SK-N-SH treated with all-trans-retinoic acid at 6 μM for 48 hours (cell line): ENCODE data around the gene KLK4.

Source experiments
- ATAC-seq: fragments of 200-7000 bp; cut with Tn5 transposase; 3 replicates; pipeline ENCODE4 v1.9.1; 2020; ENCODE audit warnings: mild to moderate bottlenecking, moderate library complexity
- ARNTL ChIP-seq: fragments of 450-650 bp; formaldehyde crosslinking; IDR thresholded peaks from 2 replicates; pipeline ENCODE4 v1.5.0; 2020; ENCODE audit warnings: low read depth, mild to moderate bottlenecking, moderate library complexity, borderline replicate concordance
- BACH2 ChIP-seq: fragments of 250-450 bp; sonication (Bioruptor Pico); IDR thresholded peaks from 2 replicates; pipeline ENCODE4 v1.9.0; 2021; ENCODE audit warnings: mild to moderate bottlenecking, borderline replicate concordance
- CREB5 ChIP-seq: fragments of 250-450 bp; sonication (Bioruptor Pico); IDR thresholded peaks from 2 replicates; pipeline ENCODE4 v1.5.1; 2020; ENCODE audit warnings: low read depth, mild to moderate bottlenecking, moderate library complexity
- CSDC2 ChIP-seq: fragments of 250-450 bp; sonication (Bioruptor Pico); IDR thresholded peaks from 2 replicates; pipeline ENCODE4 v1.5.0; 2020; ENCODE audit warnings: mild to moderate bottlenecking, moderate library complexity
- CSRNP3 ChIP-seq: fragments of 250-450 bp; sonication (Bioruptor Pico); IDR thresholded peaks from 2 replicates; pipeline ENCODE4 v1.5.1; 2021; ENCODE audit warnings: mild to moderate bottlenecking, moderate library complexity
- GLIS3 ChIP-seq: fragments of 250-450 bp; sonication (Bioruptor Pico); IDR thresholded peaks from 2 replicates; pipeline ENCODE4 v1.5.0; 2020; ENCODE audit warnings: mild to moderate bottlenecking, moderate library complexity
- ISL1 ChIP-seq: fragments of 250-450 bp; sonication (Bioruptor Pico); IDR thresholded peaks from 2 replicates; pipeline ENCODE4 v2.1.2; 2022; ENCODE audit warnings: mild to moderate bottlenecking, moderate library complexity
- OSR1 ChIP-seq: fragments of 250-450 bp; sonication (Bioruptor Pico); IDR thresholded peaks from 2 replicates; pipeline ENCODE4 v1.8.0; 2022; ENCODE audit warnings: moderate library complexity, mild to moderate bottlenecking, inconsistent platforms
- PATZ1 ChIP-seq: fragments of 250-450 bp; sonication (Bioruptor Pico); IDR thresholded peaks from 2 replicates; pipeline ENCODE4 v1.8.0; 2020; ENCODE audit warnings: mild to moderate bottlenecking, moderate library complexity, borderline replicate concordance
- RARB ChIP-seq: fragments of 250-450 bp; sonication (Bioruptor Pico); IDR thresholded peaks from 2 replicates; pipeline ENCODE4 v1.8.0; 2021; ENCODE audit warnings: mild to moderate bottlenecking, moderate library complexity
- SNAI2 ChIP-seq: fragments of 250-450 bp; sonication (Bioruptor Pico); IDR thresholded peaks from 2 replicates; pipeline ENCODE4 v1.5.0; 2020; ENCODE audit warnings: mild to moderate bottlenecking, moderate library complexity
- TOX ChIP-seq: fragments of 250-450 bp; sonication (Bioruptor Pico); IDR thresholded peaks from 2 replicates; pipeline ENCODE4 v1.8.0; 2021; ENCODE audit warnings: mild to moderate bottlenecking, moderate library complexity, borderline replicate concordance
- TSHZ2 ChIP-seq: fragments of 250-450 bp; sonication (Bioruptor Pico); IDR thresholded peaks from 2 replicates; pipeline ENCODE4 v1.5.0; 2020; ENCODE audit warnings: mild to moderate bottlenecking, moderate library complexity
- ZC3H10 ChIP-seq: fragments of 250-450 bp; sonication (Bioruptor Pico); IDR thresholded peaks from 2 replicates; pipeline ENCODE4 v1.5.1; 2021; ENCODE audit warnings: mild to moderate bottlenecking, moderate library complexity
- ZFP3 ChIP-seq: fragments of 250-450 bp; sonication (Bioruptor Pico); IDR thresholded peaks from 2 replicates; pipeline ENCODE4 v1.5.0; 2020; ENCODE audit warnings: mild to moderate bottlenecking, moderate library complexity
- ZNF565 ChIP-seq: fragments of 450-650 bp; formaldehyde crosslinking; conservative IDR thresholded peaks from 2 replicates; pipeline ENCODE4 v1.5.0; 2020; ENCODE audit warnings: low read depth, mild to moderate bottlenecking, moderate library complexity
- ZNF70 ChIP-seq: fragments of 450-650 bp; formaldehyde crosslinking; IDR thresholded peaks from 2 replicates; pipeline ENCODE4 v1.5.0; 2020; ENCODE audit warnings: mild to moderate bottlenecking, moderate library complexity
- ZNF8 ChIP-seq: fragments of 450-650 bp; formaldehyde crosslinking; IDR thresholded peaks from 2 replicates; pipeline ENCODE4 v1.5.0; 2020; ENCODE audit warnings: mild to moderate bottlenecking, moderate library complexity
- TF ChIP-seq, protein P1 (sequence below): fragments of 250-450 bp; sonication (Bioruptor Pico); IDR thresholded peaks from 2 replicates; pipeline ENCODE4 v1.8.0; 2021; ENCODE audit warnings: low read depth, mild to moderate bottlenecking, moderate library complexity, borderline replicate concordance

KLK4 gene

DNA sequence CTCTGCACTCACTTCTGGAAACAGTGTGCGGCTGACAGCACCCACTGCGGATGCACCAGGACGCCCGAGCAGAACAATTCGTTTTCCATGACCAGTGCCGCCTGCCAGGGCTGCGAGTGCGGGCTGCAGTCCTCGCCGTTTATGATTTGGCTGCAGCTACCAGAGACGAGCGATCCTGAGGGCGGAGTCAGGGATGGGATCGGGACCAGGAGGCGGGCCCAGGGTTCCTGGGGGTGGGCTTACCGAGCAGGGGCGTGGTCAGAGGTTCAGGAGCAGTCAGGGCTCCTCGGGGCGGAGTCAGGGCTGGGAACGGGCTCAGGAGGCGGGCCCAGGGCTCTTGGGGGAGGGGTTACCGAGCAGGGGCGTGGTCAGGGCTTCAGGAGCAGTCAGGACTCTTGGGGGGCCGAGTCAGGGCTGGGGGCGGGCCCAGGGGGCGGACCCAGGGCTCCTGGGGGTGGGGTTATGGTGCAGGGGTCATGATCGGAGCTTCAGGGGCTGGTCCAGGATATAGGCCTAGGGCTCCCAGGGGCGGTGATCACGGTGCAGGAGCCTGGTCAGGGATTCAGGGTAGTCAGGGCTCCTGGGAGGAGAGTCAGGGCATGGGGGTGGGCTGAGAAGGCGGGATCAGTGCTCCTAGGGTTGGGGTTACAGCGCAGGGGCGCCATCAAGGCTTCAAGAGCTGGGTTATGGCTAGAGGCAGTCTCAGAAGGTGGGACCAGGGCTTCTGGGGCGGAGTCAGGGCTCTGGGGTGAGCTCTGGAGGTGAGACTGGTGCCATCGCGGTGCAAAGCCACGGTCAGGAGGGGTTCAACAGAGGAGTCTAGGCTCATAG is 1.7 kb downstream of the KLK4 start:
- no peak for TF ChIP-seq PATZ1 (CRISPR knock-in tag)
- no peak for TF ChIP-seq ISL1
- TF ChIP-seq CSDC2: no peak
- TF ChIP-seq ZNF70: no peak
- TF ChIP-seq TOX (CRISPR knock-in tag): no peak
- TF ChIP-seq RARB (CRISPR knock-in tag): no peak
- no peak for TF ChIP-seq ZNF565 (CRISPR knock-in tag)
- ATAC-seq: peak; percentile 84

GRCh38 chr19:50908336-50908735 is 2.9 kb downstream of the KLK4 start:
- no peak for TF ChIP-seq ZC3H10 (CRISPR knock-in tag)
- TF ChIP-seq ZFP3 (CRISPR knock-in tag): no peak
- TF ChIP-seq TSHZ2 (CRISPR knock-in tag): no peak
- TF ChIP-seq ISL1: no peak
- TF ChIP-seq RARB (CRISPR knock-in tag): no peak
- TF ChIP-seq PATZ1 (CRISPR knock-in tag): no peak
- TF ChIP-seq SNAI2 (CRISPR knock-in tag): no peak
- ATAC-seq: no peak

GRCh38 chr19:50906217-50906616 is 5.0 kb downstream of the KLK4 start:
- ATAC-seq: 0 out of 3 replicates have a peak, but pooled peaks have one; percentile 26
- no peak for TF ChIP-seq GLIS3
- TF ChIP-seq OSR1 (CRISPR knock-in tag): no peak
- TF ChIP-seq ZFP3 (CRISPR knock-in tag): no peak
- no peak for TF ChIP-seq ARNTL
- no peak for TF ChIP-seq RARB (CRISPR knock-in tag)
- TF ChIP-seq ZNF565 (CRISPR knock-in tag): no peak
- TF ChIP-seq BACH2 (CRISPR knock-in tag): no peak
- TF ChIP-seq CREB5 (CRISPR knock-in tag): no peak
- no peak for TF ChIP-seq CSDC2
- TF ChIP-seq CSRNP3 (CRISPR knock-in tag): no peak
- no peak for TF ChIP-seq ZNF8 (CRISPR knock-in tag)
- TF ChIP-seq TOX (CRISPR knock-in tag): no peak
- TF ChIP-seq, protein P1, sequence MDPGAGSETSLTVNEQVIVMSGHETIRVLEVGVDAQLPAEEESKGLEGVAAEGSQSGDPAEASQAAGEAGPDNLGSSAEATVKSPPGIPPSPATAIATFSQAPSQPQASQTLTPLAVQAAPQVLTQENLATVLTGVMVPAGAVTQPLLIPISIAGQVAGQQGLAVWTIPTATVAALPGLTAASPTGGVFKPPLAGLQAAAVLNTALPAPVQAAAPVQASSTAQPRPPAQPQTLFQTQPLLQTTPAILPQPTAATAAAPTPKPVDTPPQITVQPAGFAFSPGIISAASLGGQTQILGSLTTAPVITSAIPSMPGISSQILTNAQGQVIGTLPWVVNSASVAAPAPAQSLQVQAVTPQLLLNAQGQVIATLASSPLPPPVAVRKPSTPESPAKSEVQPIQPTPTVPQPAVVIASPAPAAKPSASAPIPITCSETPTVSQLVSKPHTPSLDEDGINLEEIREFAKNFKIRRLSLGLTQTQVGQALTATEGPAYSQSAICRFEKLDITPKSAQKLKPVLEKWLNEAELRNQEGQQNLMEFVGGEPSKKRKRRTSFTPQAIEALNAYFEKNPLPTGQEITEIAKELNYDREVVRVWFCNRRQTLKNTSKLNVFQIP: no peak
